CD4-positive, alpha-beta memory T cell (primary cell): ENCODE results near the gene BRCC3. TPM values are rescaled to one million over a fixed set of nuclear protein-coding genes. Genes with fewer than 3 reads are reported as not detected.

Experiments used
- CTCF ChIA-PET: fragments of 350-600 bp; sonication (Branson Sonifier 250); formaldehyde crosslinking; loops from one replicate; lab custom pipeline; 2021; ENCODE audit warnings: inconsistent platforms; ENCODE audit not compliant: partially characterized antibody; lab: Charles Lee
- POLR2A ChIA-PET: fragments of 350-600 bp; sonication (Branson Sonifier 250); formaldehyde crosslinking; loops from one replicate; lab custom pipeline; 2021; ENCODE audit not compliant: partially characterized antibody; lab: Charles Lee
- DNase-seq, 5 donors: peaks; one replicate each; pipeline versions ENCODE4 v3.0.0 to v3.0.0-alpha.2; 2020 to 2022; ENCODE audit warnings: mixed read lengths in 1 of 5
- H3K27ac ChIP-seq: one replicate; pipeline ENCODE4 v1.7.0; 2013; ENCODE audit warnings: low read depth, low read length
- H3K27me3 ChIP-seq: 2 replicates; pipeline ENCODE4 v1.7.0; 2013; ENCODE audit warnings: mild to moderate bottlenecking, low read length, moderate library complexity; ENCODE audit not compliant: insufficient read depth
- H3K36me3 ChIP-seq: 2 replicates; pipeline ENCODE4 v1.7.0; 2013; ENCODE audit warnings: mild to moderate bottlenecking, low read length, moderate library complexity; ENCODE audit not compliant: insufficient read depth
- H3K4me1 ChIP-seq: 2 replicates; pipeline ENCODE4 v1.7.0; 2013; ENCODE audit warnings: mild to moderate bottlenecking, low read length, moderate library complexity; ENCODE audit not compliant: insufficient read depth
- H3K4me3 ChIP-seq, 2 donors: one replicate each; pipeline ENCODE4 v1.7.0; 2013; ENCODE audit warnings: low read length in 2 of 2, mild to moderate bottlenecking in 1 of 2
- H3K9me3 ChIP-seq, 2 donors: one replicate each; pipeline ENCODE4 v1.7.0; 2013; ENCODE audit warnings: low read length in 2 of 2, control low read depth in 1 of 2; ENCODE audit not compliant: control insufficient read depth in 1 of 2
- H3K27ac Mint-ChIP-seq, 7 donors: one replicate each; pipeline ENCODE4 v1.8.0; 2020 to 2021; ENCODE audit warnings: mixed read lengths in 7 of 7, mild to moderate bottlenecking in 6 of 7, inconsistent platforms in 3 of 7, moderate library complexity in 3 of 7
- H3K27me3 Mint-ChIP-seq, 2 donors: one replicate each; pipeline ENCODE4 v1.8.0; 2020 to 2021; ENCODE audit warnings: mixed read lengths in 2 of 2
- H3K36me3 Mint-ChIP-seq, 2 donors: one replicate each; pipeline ENCODE4 v1.8.0; 2020 to 2021; ENCODE audit warnings: mixed read lengths in 2 of 2, inconsistent platforms in 1 of 2, mild to moderate bottlenecking in 1 of 2
- H3K4me1 Mint-ChIP-seq, 4 donors: one replicate each; pipeline ENCODE4 v1.8.0; 2020 to 2021; ENCODE audit warnings: mixed read lengths in 4 of 4, mild to moderate bottlenecking in 1 of 4
- H3K4me3 Mint-ChIP-seq, 8 donors: one replicate each; pipeline ENCODE4 v1.8.0; 2020 to 2021; ENCODE audit warnings: mixed read lengths in 8 of 8, mild to moderate bottlenecking in 7 of 8, moderate library complexity in 6 of 8, inconsistent platforms in 3 of 8
- H3K9me3 Mint-ChIP-seq, 8 donors: one replicate each; pipeline ENCODE4 v1.8.0; 2020 to 2021; ENCODE audit warnings: mixed read lengths in 8 of 8, mild to moderate bottlenecking in 5 of 8, inconsistent platforms in 3 of 8, moderate library complexity in 1 of 8
- intact Hi-C: fragments of 100-400 bp; cut with micrococcal nuclease; formaldehyde crosslinking; loops from one replicate; pipeline ENCODE4 v1.15.1; 2023
- polyA plus RNA-seq, 2 donors: library from polyadenylated mRNA; unstranded; fragments of 300-500 nt; fragmentation: Illumina TruSeq; gene quantifications; one replicate each; pipeline ENCODE4 v1.2.3, GENCODE V29; 2021
- total RNA-seq, 2 experiments: library from RNA; stranded (reverse); gene quantifications; one replicate each; pipeline ENCODE4 v1.2.3, GENCODE V29; 2021

Gene BRCC3
- total and polyA plus RNA-seq, 4 experiments from 2014 or later: 18.8 to 30.1 (median 19.5) TPM

DNA sequence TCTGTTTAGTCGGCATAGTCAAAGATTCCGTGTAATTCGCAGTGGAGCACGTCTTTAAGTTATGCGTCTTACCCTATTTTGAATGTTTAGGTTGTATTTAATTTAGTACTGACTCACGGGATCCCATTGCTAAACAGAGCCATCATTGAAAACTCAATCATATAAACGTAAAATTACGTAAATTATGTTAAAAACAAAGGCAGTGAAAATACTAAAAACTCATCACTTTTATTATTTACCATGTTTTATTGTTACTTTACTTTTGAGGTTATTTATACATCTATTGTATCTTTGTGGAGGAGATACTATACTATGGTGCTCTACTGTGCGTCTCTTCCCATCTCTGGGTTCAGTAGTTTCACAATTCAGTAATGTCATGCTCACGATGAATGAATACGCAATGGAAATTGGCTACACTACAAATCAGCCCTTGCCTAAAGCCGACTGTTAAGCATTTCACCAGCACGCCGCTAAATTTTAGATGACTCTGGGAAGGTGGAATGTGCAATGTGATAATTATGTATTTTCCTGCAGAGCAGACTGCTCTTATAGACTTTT is 43.7 kb upstream of the BRCC3 start:
- peaks cover 0 to 6% of the 10 kb centered on the region in 2 donors for H3K36me3 Mint-ChIP-seq
- peaks cover 0 to 7% (median 0%) of the 10 kb centered on the region in 8 donors for H3K9me3 Mint-ChIP-seq
- H3K9me3 ChIP-seq: no peaks in the 10 kb centered on the region
- peak; percentile 12 to 52 (median 27) for DNase-seq
- intact Hi-C loops: loop anchor here (2.0 kb wide), 4 partner anchors 29 to 739 kb away; no protein-coding TSS in a partner anchor
- CTCF ChIA-PET: interaction anchor here (1.1 to 1.4 kb wide), 2 partner anchors 29 kb away, joined by 5 read pairs; no protein-coding TSS in a partner anchor
- peak overlapping the region; percentile 86 to 93 (median 90) for H3K4me3 Mint-ChIP-seq
- H3K4me3 ChIP-seq: peak overlapping the region; percentile 73 to 82
- H3K27me3 ChIP-seq: no peaks in the 10 kb centered on the region
- no peaks in the 10 kb centered on the region for H3K36me3 ChIP-seq
- POLR2A ChIA-PET: interaction anchor here (0.8 to 1.4 kb wide), 8 partner anchors 10 to 48 kb away, joined by 3 to 10 read pairs (median 7); partner anchors contain the start of genes BRCC3, CMC4 and MTCP1
- peak overlapping the region; percentile 94 for H3K27ac ChIP-seq
- peaks cover 15% of the 10 kb centered on the region for H3K4me1 ChIP-seq
- H3K4me1 Mint-ChIP-seq: peaks cover 9 to 36% (median 20%) of the 10 kb centered on the region in 4 donors
- H3K27ac Mint-ChIP-seq: peak overlapping the region; percentile 95 to 97 (median 96)
- H3K27me3 Mint-ChIP-seq: no peaks in the 10 kb centered on the region

DNA sequence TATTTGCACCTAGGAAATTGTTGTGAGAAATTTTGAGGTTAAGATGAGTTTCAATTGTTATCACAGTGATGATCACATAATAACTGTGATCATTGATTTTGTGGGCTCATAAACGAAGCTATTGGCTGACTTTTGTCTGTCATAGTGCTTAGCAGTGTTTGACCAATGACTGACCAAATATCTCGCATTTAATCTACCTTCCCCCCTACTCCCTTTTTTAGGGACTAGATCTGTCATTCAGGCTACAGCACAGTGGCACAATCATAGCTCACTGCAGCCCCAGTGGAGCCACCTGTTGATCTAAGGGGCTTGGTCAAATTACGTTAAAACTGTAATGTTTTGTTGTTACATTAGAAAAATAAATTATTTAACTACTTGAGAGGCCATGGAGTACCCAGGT is 43.2 kb upstream of the BRCC3 start:
- H3K36me3 ChIP-seq: no peaks in the 10 kb centered on the region
- H3K27me3 ChIP-seq: no peaks in the 10 kb centered on the region
- CTCF ChIA-PET: interaction anchor here (1.4 kb wide), 1 partner anchor 29 kb away, joined by 5 read pairs; no protein-coding TSS in a partner anchor
- POLR2A ChIA-PET: interaction anchor here (0.7 kb wide), 1 partner anchor 42 kb away, joined by 3 read pairs; no protein-coding TSS in a partner anchor
- peak overlapping the region; percentile 73 to 82 for H3K4me3 ChIP-seq
- Mint-ChIP-seq H3K4me3 (peak overlapping the region; percentile 49 to 93 (median 90)), H3K27ac (peak overlapping the region; percentile 95 to 97 (median 96)), H3K36me3 (peaks cover 0 to 6% of the 10 kb centered on the region in 2 donors), H3K9me3 (peaks cover 0 to 7% (median 0%) of the 10 kb centered on the region in 8 donors), H3K27me3 (no peaks in the 10 kb centered on the region), H3K4me1 (peaks cover 9 to 36% (median 20%) of the 10 kb centered on the region in 4 donors)
- no peak for DNase-seq
- intact Hi-C loops: no loop called here
- H3K9me3 ChIP-seq: no peaks in the 10 kb centered on the region
- peak overlapping the region; percentile 94 for H3K27ac ChIP-seq
- peaks cover 15% of the 10 kb centered on the region for H3K4me1 ChIP-seq

DNA sequence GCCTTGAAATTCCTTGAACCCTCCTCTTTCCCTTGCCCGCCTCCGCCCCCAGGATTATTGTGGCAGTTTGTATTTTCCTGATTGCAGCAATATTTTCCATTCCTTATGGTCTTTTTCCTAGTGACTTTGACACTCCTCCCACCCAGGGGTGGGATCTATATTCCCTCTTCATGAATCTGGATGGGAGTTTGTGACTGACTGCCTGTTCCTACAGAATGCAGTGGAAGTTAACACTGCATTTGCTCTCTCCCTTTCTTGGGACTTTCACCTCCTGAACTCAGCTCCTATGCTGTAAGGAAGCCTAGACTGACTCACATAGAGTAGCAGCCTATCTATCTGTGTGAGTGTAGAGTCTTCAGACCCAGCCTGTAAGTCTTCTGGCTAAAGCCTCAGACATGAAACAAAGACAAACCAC is 42.4 kb upstream of the BRCC3 start:
- no peak overlapping the region for H3K27ac ChIP-seq
- no peaks in the 10 kb centered on the region for H3K27me3 Mint-ChIP-seq
- peaks cover 0 to 6% of the 10 kb centered on the region in 2 donors for H3K36me3 Mint-ChIP-seq
- peaks cover 5% of the 10 kb centered on the region for H3K36me3 ChIP-seq
- CTCF ChIA-PET: interaction anchor here (1.4 kb wide), 1 partner anchor 28 kb away, joined by 5 read pairs; no protein-coding TSS in a partner anchor
- H3K4me1 Mint-ChIP-seq: peaks cover 9 to 36% (median 21%) of the 10 kb centered on the region in 4 donors
- peaks cover 15% of the 10 kb centered on the region for H3K4me1 ChIP-seq
- H3K27me3 ChIP-seq: no peaks in the 10 kb centered on the region
- H3K9me3 Mint-ChIP-seq: peaks cover 0 to 7% (median 0%) of the 10 kb centered on the region in 8 donors
- POLR2A ChIA-PET: interaction anchor here (0.7 kb wide), 1 partner anchor 41 kb away, joined by 3 read pairs; no protein-coding TSS in a partner anchor
- intact Hi-C loops: no loop called here
- H3K4me3 ChIP-seq: no peak overlapping the region
- H3K4me3 Mint-ChIP-seq: peak overlapping the region in 4 of 8 donors; percentile 1 to 93 (median 12)
- no peak for DNase-seq
- H3K9me3 ChIP-seq: no peaks in the 10 kb centered on the region
- peak overlapping the region in 3 of 7 donors; percentile 81 to 97 (median 86) for H3K27ac Mint-ChIP-seq

DNA sequence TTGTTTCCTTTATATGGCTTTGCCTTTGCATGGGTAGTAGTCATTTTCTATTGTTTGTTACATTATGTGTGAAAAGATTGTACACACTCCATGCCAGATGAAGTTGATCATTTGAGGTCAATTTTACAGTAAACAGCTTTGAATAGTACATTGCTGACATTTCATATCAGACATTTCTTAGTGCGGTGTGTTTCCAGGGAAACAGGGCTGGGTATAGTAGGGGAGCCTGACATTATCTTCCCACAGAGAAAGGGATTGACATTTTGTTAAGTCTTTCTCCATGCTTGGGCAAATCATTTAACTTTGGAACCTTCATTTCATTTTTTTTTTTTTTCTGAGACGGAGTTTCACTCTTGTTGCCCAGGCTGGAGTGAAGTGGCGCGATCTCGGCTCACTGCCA is 39.7 kb upstream of the BRCC3 start:
- Mint-ChIP-seq H3K4me3 (no peak overlapping the region), H3K27ac (peak overlapping the region in 1 of 7 donors; percentile 27), H3K9me3 (peaks cover 0 to 16% (median 3%) of the 10 kb centered on the region in 8 donors), H3K4me1 (peaks cover 9 to 32% (median 22%) of the 10 kb centered on the region in 4 donors), H3K36me3 (peaks cover 20 to 29% of the 10 kb centered on the region in 2 donors), H3K27me3 (no peaks in the 10 kb centered on the region)
- DNase-seq: no peak
- Histone ChIP-seq H3K9me3 (no peaks in the 10 kb centered on the region), H3K4me1 (peaks cover 15% of the 10 kb centered on the region), H3K4me3 (no peak overlapping the region), H3K27ac (no peak overlapping the region), H3K36me3 (peaks cover 5% of the 10 kb centered on the region), H3K27me3 (no peaks in the 10 kb centered on the region)
- ChIA-PET CTCF (interaction anchor here (0.7 kb wide), 1 partner anchor 93 kb away, joined by 3 read pairs; no protein-coding TSS in a partner anchor), POLR2A (no interaction called here)
- intact Hi-C loops: no loop called here

DNA sequence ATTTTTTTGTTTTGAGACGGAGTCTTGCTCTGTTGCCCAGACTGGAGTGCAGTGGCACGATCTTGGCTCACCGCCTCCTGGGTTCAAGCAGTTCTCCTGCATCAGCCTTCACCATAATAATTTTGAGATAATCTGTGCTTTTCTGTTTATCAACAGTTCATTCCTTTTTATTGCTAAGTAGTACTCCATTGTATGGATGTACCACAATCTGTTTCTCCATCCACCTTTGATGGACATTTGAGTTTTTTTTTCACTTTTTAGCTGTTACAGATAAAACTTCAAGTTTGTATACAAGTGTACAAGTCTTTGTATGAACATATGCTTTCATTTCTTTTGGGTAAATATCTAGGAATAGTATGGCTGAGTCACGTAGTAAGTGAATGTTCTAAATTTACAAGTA is 35.6 kb upstream of the BRCC3 start:
- intact Hi-C loops: no loop called here

DNA sequence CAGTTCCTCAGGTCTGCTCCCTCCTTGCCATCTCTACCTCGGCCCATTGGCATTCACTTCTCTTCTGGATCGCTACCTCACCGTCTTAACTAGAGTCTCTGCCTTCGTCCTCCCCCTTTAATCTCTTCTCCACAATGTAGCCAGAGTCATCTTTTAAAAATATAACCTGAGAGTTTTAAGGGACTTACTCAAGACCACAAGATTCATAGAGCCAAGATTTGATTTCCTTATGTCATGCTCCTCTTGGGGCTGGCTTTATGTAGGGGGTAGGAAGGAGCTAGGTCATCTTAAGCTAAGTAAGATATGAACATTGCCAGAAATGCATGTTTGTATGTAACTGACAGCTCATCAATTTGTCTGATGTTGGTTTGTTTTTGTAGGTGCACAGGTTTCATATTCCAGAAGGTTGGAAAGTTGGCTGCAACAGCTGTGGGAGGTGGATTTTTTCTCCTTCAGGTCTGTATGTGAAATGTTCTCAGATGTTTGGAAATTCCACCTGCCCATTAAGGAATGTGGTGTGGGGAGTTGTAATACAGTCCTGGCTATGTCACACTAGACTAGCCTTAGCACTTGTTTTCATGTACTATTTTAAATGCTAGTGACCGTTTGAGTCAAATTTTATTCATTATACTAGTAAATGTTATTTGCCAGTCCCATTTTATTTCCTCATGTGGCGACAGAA is 25.0 kb upstream of the BRCC3 start:
- ChIA-PET POLR2A (no interaction called here), CTCF (no interaction called here)
- no peak overlapping the region for H3K4me3 Mint-ChIP-seq
- H3K4me1 Mint-ChIP-seq: peaks cover 0 to 9% (median 8%) of the 10 kb centered on the region in 4 donors
- DNase-seq: no peak
- H3K27me3 ChIP-seq: no peaks in the 10 kb centered on the region
- H3K27me3 Mint-ChIP-seq: no peaks in the 10 kb centered on the region
- no peak overlapping the region for H3K4me3 ChIP-seq
- peak overlapping the region in 2 of 7 donors; percentile 7 to 70 for H3K27ac Mint-ChIP-seq
- intact Hi-C loops: no loop called here
- no peaks in the 10 kb centered on the region for H3K9me3 ChIP-seq
- H3K9me3 Mint-ChIP-seq: no peaks in the 10 kb centered on the region
- peaks cover 0 to 34% of the 10 kb centered on the region in 2 donors for H3K36me3 Mint-ChIP-seq
- H3K27ac ChIP-seq: no peak overlapping the region
- no peaks in the 10 kb centered on the region for H3K4me1 ChIP-seq
- H3K36me3 ChIP-seq: no peaks in the 10 kb centered on the region

More for the DNA sequence above, 35.6 kb upstream of the BRCC3 start:
- Histone ChIP-seq H3K27me3 (no peaks in the 10 kb centered on the region), H3K36me3 (peaks cover 5% of the 10 kb centered on the region), H3K9me3 (no peaks in the 10 kb centered on the region), H3K4me3 (no peak overlapping the region), H3K4me1 (no peaks in the 10 kb centered on the region), H3K27ac (no peak overlapping the region)
- Mint-ChIP-seq H3K36me3 (peaks cover 23 to 46% of the 10 kb centered on the region in 2 donors), H3K27me3 (no peaks in the 10 kb centered on the region), H3K9me3 (peaks cover 0 to 19% (median 4%) of the 10 kb centered on the region in 8 donors), H3K4me1 (peaks cover 13 to 25% (median 15%) of the 10 kb centered on the region in 4 donors), H3K27ac (no peak overlapping the region), H3K4me3 (no peak overlapping the region)
- ChIA-PET POLR2A (no interaction called here), CTCF (no interaction called here)
- no peak for DNase-seq
